Vagina (tissue), 2 donors: ENCODE measurements around the gene MAP3K10.

Experiments
- CTCF ChIP-seq, 3 experiments: fragments of 450-650 bp in 2 of 3; fragments of 200-600 bp in 1 of 3; sonication (generic) in 1 of 3; IDR thresholded peaks; one replicate each; pipeline ENCODE4 v1.5.1; 2017 to 2019; ENCODE audit warnings: antibody characterized with exemption in 3 of 3, mild to moderate bottlenecking in 2 of 3, moderate library complexity in 2 of 3
- POLR2A ChIP-seq, 2 donors: fragments of 450-650 bp; IDR thresholded peaks; one replicate each; pipeline ENCODE4 v1.6.1; 2017; ENCODE audit warnings: antibody characterized with exemption in 2 of 2, mild to moderate bottlenecking in 2 of 2, moderate library complexity in 2 of 2
- POLR2AphosphoS5 ChIP-seq, 2 donors: sonication (generic); formaldehyde crosslinking; IDR thresholded peaks; one replicate each; pipeline ENCODE4 v1.9.0; 2017; ENCODE audit warnings: antibody characterized with exemption in 2 of 2, mild to moderate bottlenecking in 2 of 2, low read depth in 1 of 2; ENCODE audit not compliant: insufficient read depth in 1 of 2

- no peak for TF ChIP-seq CTCF (IDR thresholded peaks at IDR 0.05)
- TF ChIP-seq POLR2AphosphoS5 (IDR thresholded peaks at IDR 0.05; ENCODE audit: insufficient read depth in 1 of 2, low read depth in 1 of 2): no peak
- TF ChIP-seq POLR2A (IDR thresholded peaks at IDR 0.05): no peak
Measured at GRCh38 chr19:40178756-40179155, 12.5 kb upstream of the MAP3K10 start.
